Stimulated activated CD8-positive, alpha-beta memory T cell treated with anti-CD3 and anti-CD28 coated beads, Interleukin-4, amount 100 ng/mL, for 48 hours (primary cell): ENCODE measurements around the gene C11orf86.
"Not testable (repeated sequence)": the region's sequence is repeated elsewhere in the genome, so short reads cannot be mapped to it uniquely, and the experiment has no call there.

Source experiments
- DNase-seq: peaks from one replicate; pipeline ENCODE4 v3.0.0-alpha.2; 2020

The C11orf86 gene

DNA sequence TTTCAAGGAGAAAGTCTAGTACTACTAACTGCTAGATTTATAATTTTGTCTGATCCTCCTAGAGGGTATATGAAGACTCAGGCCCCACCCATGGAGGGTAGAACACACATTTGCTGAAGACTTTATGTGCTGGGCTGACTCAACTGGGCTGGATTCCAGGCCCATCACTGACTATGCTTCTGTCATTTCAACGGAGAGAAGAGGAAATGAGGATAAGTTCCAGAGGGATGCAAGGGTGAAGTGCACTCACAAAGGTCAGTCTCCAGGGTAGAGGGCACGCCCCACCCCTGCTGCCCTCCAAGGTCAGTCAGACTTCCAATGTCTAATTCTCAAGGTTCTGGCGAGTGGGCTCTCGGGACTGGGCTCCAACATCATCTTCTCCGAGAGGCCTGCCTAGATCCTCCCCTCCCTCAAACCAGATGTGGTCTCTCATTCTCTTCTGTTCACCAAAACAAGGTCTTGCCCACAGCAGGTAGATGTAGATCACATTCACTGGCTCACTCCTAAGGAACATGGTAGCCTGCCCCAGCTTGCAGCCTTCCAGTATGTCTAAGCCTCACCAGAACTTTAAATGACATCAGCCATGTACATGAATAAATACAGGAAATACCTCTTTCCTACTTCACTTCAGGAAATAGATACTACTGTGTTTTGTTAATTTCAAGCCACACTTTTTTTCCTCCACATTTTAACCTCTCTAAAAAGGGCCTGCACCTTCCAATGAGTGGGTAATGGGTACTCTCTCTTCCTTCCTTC, 7.3 kb upstream of the C11orf86 start:
- no peak for DNase-seq

DNA sequence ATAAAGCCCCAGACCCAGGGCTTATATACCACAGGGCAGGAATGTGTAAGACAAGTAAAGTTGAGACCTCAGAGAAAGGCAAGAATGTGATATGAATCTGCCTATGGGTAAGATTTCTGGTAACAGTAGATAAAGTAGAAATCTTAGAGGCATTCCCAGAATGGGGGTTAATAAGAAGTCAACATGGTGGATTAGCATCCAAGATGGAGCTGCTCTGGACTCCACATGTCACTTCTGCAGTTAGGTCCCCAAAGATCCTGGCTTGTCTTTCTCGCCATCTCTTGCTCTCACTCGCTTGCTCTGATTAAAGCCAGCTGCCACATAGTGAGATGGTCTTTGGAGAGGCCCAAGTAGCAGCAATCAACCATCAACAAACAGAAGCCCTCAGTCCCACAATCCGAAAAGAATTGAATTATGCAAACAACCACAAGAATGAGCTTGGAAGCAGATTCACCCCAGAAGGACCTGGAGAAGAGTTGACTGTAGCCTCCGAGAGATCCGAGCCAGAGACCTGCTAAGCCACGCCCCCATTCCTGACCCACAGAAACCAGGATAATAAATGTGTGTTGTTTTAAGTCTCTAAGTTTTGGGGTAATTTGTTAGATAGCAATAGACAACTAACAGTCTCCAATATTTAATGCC, 5.4 kb upstream of the C11orf86 start:
- no peak for DNase-seq

DNA sequence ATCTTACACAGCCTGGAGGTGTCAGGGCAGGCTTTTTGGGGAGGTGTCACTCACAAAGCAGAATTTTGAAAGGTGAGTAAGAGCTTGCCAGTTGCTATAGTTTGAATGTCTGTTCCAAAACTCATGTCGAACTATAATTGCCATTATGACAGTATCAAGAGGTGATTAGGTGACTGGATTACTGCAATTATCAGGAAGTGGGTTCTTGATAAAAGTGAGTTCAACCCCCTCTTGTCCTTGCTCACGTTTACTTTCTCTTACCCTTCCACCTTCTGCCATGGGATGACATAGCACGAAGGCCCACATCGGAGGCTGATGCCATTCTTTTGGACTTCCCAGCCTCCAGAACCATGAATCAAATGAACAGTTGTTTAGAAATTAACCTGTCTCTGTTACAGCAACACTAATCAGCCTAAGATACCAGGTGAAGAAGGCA, 4.7 kb upstream of the C11orf86 start:
- no peak for DNase-seq

DNA sequence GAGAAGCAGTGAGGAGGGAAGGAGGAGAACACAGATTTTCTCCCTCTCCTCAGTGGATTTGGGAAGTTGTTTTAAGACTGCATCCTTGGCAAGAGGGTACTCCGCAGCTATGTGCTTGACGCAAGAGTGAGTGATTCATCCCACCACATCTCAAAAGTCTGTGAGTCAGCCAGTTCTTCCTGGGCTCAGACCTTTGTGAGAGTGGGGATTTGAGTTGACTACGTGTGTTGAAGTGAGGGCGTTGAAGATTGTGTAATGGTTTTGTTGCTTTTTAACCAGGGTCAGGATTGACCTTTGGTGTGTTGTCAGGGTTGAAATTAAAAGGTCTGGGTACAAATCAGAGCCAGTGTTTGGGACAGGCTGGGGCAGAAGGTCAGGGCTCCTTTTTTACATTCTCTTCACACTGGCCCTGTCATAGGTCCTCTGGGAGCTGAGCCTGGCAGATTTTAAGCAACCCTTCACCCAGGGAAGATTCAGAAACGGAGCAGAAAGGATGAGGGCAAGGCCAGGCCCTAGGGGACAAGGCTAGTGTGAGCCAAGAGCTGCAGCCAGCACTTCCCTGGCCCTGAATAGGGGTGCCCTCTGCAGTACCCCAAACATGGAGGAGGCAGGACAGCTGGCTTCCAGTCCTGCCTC, 4.2 kb upstream of the C11orf86 start:
- DNase-seq, result peak; percentile 53

DNA sequence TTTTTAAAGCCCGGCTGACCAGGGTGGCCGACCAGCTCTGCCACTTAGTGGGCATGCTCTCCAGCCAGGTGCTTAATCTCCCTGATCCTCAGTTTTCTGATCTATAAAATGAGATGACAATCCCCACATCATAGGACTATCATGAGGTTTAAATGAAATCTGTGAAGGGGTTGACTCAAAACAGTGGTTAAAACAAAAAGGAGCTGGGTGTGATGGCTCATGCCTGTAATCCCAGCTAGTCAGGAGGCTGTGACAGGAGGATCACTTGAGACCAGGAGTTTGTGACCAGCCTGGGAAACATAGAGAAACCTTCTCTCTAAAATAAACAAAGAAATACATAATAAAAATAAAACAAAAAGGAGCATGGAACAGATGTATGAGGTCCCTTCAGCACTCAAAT, 3.6 kb upstream of the C11orf86 start:
- DNase-seq, result no peak

DNA sequence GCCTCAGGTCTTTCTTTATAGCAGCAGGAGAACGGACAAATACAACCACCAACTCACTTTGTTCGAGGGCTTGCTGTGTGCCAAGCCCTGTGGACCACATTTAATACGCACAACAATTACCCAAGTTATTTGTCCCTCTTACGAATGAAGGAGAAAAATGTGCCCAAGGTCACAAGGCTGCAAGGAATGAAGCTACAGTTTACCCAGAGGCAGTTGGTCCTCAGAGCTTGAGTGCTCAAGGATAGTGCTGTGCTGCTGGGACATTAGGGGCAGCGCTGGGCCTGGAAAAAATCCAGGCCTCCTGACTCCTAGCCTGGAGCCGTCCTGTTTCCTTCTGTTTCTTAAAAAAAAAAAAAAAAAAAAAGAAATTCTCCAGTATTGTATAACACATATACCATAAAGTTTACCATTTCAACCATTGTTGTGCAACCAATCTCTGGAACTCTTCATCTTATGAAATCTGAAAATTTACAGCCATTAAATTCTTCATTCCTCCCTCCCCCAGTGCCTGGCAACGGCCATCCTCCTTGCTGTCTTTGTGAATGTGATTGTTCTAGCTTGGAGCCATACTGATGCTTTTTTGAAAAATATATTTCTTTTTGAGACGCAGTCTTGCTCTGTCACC, 1.0 kb upstream of the C11orf86 start:
- DNase-seq, result no peak

DNA sequence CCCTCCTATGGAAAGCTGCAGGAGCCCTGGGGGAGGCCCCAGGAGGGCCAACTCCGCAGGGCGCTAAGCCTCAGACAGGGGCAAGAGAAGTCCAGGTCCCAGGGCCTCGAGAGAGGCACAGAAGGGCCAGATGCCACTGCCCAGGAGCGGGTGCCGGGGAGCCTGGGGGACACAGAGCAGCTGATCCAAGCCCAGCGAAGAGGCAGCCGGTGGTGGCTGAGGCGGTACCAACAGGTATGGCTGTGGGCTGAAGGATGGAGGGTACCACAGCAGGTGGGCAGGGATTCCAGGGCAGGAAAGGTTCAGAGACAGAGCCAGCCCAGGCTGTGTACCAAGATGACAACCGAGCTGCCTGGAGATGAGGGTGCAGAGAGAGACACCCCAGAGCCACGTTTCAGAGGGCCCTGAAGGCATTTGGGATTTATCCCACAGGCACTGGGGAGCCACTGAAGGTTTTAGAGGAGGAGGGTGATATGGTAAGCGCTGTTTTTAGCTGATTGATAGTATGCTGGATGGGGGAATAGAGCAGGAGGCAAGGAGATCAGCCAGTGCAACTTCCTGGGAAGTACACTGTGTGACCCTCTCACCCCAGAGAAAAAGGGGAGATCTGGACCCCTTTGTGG, 412 bp downstream of the C11orf86 start:
- no peak for DNase-seq

DNA sequence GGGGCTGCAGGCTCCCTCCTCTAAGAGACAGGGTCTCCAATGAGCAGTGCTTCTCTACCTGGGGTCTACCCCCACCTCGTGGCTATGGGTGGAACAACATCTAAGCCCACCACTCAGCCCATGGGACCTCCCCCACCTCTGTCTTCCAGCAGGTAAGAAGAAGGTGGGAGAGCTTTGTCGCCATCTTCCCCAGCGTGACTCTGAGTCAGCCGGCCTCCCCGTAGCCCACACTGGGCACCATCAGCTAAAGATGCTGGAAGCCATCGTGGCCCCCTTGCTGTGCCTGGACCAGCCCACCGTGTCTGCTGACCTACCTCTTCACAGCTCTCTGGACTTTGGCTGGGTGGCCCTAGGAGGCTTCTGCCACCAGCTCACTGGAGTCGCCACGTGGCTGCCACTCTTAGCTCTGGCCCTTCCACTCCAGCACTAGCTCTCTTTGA, 944 bp downstream of the C11orf86 start:
- DNase-seq, result peak; percentile 67

DNA sequence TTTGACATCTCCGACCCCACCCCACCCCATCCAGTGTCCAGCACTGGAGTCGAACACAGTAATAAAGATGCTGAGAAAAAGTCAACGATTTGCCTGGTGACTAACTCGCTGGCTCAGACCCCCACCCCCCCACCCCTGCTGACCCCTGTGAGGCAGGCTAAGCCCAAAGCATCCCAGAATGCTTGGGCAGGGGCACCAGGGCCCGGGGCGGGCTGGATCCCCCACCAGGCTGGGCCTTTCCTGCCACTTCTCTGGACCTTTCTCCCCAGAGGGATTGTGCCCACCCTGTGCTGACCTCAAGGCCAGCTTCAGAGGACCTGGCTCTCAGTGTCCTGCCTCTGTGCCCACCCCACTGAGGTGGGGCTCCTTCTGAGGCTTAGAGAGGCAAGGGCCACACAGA, 1.8 kb downstream of the C11orf86 start:
- DNase-seq, result no peak

DNA sequence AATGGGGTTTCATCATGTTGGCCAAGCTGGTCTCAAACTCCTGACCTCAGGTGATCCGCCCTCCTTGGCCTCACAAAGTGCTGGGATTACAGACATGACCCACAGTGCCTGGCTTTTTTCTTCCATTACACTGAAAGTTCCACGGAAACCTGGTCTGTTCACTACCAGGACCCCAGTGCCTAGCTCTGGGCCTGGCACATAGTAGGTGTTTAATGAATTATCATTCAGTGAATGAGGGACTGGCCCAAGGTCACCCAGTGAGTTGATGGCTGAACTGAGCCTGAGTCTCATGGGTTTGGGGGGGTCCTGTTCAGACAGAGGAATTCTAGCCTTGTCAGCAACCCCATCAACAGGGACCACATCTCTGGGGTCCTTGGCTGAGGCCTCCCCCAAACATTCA, 3.1 kb downstream of the C11orf86 start:
- no peak for DNase-seq

DNA sequence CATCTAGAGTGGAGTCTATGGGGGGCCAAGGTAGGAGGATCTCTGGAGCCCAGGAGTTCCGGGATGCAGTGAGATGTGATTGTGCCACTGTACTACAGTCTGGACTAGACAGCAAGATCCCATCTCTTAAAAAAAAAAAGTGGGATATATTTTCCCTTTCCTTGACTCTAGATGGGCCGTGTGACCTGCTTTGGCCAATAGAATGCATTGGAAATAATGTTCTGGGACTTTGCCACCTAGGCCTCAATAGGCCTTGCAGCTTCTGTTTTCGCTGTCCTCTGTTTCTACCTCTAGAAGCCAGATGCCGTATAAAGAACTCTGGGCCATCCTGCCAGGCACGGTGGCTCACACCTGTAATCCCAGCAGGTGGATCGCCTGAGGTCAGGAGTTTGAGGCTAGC, 3.6 kb downstream of the C11orf86 start:
- no peak for DNase-seq

DNA sequence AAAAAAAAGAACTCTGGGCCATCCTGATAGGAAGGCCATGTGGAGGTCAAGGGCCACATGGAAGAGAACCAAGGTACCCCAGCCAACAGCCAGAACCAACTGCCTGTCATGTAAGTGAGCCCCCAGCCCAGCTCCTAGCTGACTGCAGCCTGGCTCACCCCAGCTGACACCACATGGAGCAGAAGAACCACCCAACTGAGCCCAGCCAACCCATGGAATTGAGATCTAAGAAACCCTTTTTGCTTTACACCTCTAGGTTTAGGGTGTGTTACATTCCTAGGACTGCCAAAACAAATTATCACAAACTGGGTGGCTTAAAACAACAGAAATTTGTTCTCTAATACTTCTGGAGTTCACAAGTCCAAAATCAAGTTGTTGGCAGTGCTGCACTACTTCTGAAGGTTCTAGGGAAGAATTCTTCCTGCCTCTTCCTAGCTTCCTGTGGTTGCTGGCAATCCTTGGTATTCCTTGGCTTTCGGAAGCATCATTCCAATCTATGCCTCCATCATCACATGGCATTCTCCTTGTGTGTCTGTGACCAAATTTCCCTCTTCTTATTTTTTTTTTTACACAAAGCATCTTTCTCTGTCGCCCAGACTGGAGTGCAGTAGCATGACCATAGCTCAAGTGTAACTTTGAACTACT, 4.4 kb downstream of the C11orf86 start:
- DNase-seq, result no peak

DNA sequence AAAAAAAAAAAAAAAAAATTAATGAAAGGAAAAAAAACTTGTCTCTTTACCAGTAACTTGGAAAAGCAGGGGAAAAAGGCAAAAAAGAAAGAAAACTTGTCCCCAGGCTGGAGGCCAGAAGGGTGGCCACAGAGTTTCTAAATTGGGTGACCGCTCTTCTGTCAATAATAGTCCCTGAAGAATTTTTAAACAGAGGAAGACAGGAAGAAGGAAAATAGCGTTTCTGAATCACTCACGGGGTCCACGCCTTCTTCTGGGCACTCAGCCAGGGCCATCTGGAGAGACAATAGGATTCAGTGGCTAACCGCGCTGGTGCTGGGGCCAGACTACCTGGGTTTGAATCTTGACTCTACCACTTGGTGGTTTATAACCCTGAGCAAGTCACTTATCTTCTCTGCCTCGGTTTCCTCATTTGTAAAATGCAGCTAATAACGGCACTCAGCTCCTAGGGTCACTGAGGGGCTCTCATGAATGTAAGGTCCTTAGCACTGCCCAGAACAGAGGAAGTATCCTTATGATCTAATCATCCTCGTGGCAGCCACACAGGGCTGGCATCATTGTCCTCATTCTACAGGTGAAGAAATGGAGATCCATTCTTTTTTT, 7.0 kb downstream of the C11orf86 start:
- peak; percentile 54 for DNase-seq

DNA sequence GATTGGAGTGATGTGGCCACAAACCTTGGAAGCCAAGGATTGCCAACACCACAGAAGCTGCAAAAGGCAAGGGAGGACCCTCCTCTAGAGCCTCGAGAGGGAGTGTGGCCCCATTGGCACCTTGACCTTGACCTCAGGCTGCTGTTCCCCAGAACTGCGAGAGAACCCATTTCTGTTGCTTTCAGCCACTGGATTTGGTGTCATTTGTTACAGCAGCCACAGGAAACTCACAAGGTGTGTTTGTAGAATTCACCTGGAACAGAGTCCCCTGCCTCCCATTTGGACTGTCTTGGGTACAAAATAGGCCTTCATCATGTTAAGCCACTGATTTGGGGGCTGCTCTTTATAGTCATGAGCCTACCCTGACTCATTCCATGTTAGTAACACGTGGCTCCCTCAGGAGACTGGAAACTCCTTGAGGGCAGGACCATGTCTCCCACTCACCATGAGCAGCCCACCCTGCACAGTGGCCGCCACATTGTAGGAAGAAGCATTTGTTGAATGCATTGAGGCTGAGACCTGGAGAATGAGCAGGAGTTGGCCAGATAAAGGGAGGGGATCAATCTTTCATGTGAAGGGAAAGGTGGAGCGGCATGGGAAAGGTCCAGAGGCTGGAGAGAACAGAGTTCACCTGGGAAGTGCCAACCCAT, 8.3 kb downstream of the C11orf86 start:
- DNase-seq, result no peak

DNA sequence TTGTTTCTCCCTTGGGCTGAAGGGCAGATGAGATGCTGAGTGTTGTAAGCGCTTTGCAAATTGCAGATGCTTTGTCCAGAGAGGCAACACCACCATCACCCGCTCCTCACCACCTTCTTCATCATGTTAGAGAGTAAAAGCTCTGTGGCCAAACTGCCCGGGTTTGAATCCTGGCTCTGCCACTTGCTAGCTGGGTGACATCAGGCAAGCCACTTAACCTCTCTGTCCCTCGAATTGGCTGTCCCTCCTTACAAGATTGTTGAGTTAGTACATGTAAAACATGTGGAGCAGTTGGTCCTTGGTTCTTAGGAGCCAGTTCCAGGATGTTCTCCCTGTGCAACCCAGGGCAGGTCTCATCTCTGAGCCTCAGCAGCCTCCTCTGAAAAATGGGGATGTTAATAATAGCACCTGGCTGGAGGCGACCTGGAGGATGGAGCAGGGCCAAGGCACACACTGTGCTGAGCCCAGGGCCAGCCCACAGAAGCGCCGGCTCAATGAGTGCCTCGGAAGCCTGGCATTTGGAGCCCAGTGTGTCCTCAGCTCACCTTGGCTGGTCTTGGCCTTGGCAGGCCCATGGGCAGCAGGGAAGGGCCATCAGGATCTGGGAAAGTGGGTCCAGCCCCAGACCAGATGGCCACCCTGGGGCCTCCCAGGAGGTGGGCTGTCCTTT, 10.5 kb downstream of the C11orf86 start:
- DNase-seq, result no peak

DNA sequence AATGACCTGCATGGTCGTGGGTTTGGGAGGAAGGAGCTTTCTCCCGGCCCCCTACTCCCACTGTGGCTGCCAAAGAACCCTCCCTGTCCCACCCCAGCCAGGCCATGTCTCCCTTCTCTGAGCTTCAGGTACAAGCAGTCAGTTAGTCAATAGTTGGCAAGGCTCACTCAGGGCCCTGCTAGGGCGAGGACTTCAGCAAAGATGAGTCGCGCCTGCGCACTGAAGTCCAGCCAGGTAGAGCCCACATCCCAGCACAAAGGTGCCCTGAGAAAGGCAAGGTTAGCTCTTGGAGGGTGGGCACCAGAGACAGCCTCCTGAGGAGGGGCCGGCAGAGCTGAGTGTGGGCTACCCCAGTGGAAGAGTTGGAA, 11.1 kb downstream of the C11orf86 start:
- no peak for DNase-seq

DNA sequence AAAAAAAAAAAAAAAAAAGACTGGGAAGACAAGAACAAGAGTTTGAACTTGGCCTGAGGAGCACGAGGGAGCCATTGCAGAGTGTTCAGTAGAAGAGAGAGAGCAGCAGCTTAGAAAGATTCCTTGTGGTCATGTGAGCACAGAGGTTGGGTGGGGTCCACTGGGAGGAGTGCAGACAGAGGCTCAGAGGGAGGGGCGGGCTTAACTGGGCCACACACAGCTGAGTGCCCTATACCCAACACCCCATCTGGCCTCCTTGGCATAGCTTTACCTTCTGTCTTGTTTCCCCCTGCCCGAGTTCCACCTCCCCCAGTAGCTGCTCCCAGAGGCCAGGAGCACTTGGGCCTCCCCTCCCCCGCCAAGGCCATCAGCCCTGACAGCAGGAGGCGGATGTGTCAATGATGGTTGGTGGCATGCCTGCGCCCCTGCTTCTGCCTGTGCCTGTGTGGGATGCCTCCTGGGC, 12.1 kb downstream of the C11orf86 start:
- DNase-seq, result no peak

DNA sequence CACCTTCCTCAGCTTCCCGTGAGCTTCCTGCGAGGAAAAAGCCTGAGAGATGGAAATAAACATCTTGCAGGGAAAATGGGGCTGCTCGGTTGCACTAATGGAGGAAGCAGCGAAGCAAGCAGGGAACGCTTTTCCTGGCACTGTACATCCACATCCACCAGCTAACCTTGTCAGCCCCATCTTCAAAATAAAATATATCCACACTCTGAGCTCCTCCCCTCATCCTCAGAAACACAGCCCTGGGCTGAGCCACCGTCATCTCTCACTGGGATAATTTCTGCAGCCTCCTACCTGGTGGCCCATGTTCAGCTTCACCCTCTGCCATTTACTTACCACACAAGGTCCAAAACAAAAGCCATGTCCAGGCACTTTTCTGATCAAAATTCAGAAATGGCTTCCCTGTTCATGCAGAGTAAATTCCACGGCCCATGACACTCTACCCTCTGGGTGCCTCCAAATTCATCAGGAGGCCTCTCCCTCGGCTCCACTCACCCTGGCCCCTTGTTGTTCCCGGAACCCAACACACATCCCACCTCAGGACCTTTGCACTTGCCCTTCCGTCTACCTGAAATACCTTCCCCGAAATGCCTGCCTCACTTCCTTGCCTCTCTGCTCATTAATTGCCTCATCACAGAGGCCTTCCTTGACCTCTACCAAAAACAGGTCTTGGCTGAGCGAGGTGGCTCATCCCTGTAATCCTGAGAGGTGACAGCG, 13.0 kb downstream of the C11orf86 start:
- no peak for DNase-seq

DNA sequence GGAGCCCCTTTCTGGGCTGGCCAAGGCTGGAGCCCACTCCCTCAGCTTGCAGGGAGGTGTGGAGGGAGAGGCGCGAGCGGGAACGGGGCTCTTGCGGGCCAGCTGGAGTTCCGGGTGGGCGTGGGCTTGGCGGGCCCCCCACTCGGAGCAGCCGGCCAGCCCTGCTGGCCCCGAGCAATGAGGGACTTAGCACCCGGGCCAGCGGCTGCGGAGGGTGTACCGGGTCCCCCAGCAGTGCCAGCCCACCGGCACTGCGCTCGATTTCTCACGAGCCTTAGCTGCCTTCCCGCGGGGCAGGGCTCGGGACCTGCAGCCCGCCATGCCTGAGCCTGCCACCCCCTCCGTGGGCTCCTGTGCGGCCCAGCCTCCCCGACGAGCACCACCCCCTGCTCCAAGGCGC, 13.6 kb downstream of the C11orf86 start:
- not testable (repeated sequence) for DNase-seq

DNA sequence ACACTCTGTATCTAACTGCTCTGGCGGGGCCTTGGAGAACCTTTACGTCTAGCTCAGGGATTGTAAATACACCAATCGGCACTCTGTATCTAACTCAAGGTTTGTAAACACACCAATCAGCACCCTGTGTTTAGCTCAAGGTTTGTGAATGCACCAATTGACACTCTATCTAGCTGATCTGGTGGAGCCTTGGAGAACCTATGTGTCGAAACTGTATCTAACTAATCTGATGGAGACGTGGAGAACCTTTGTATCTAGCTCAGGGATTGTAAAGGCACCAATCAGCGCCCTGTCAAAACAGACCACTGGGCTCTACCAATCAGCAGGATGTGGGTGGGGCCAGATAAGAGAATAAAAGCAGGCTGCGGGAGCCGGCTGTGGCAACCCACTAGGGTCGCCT, 14.3 kb downstream of the C11orf86 start:
- not testable (repeated sequence) for DNase-seq
